H1 (cell line): Measurements from ENCODE around the gene ALK. TPM values are rescaled to one million over a fixed set of nuclear protein-coding genes. Genes with fewer than 3 reads are reported as not detected.

Source experiments
- CTCF ChIA-PET: fragments of 300-600 bp; sonication (Branson Sonifier 250); formaldehyde crosslinking; loops from one replicate; lab custom pipeline; 2021; ENCODE audit not compliant: partially characterized antibody; lab: Charles Lee
- POLR2A ChIA-PET: fragments of 300-600 bp; sonication (Branson Sonifier 250); formaldehyde crosslinking; loops from one replicate; lab custom pipeline; 2021; ENCODE audit warnings: inconsistent platforms; ENCODE audit not compliant: partially characterized antibody; lab: Charles Lee
- DNase-seq, 2 experiments: peaks; one replicate each; pipeline versions ENCODE4 v3.0.0 to v3.0.0-alpha.2; 2010 to 2022; ENCODE audit warnings: low spot score in 2 of 2, low read depth in 1 of 2, mixed read lengths in 1 of 2
- FAIRE-seq: peaks from 2 replicates; lab custom pipeline; 2011; peaks lifted over from hg19 to GRCh38; lab: Jason Lieb, UNC
- H2AFZ ChIP-seq: 2 replicates; pipeline ENCODE4 v1.8.1; 2012; ENCODE audit warnings: low read length, inconsistent platforms
- H2AK5ac ChIP-seq: 2 replicates; pipeline ENCODE4 v1.6.1; 2013; ENCODE audit warnings: low read depth, low read length
- H2BK120ac ChIP-seq: replicated peaks from 2 replicates; pipeline ENCODE3; 2013; ENCODE audit warnings: low read depth, low read length, inconsistent platforms
- H2BK12ac ChIP-seq: 2 replicates; pipeline ENCODE4 v1.6.1; 2013; ENCODE audit warnings: low read depth, low read length
- H2BK15ac ChIP-seq: 2 replicates; pipeline ENCODE4 v1.6.1; 2013; ENCODE audit warnings: low read length
- H2BK20ac ChIP-seq: 2 replicates; pipeline ENCODE4 v1.6.1; 2013; ENCODE audit warnings: low read length
- H2BK5ac ChIP-seq: 2 replicates; pipeline ENCODE4 v1.6.1; 2013; ENCODE audit warnings: low read depth, low read length
- H3K14ac ChIP-seq: 2 replicates; pipeline ENCODE4 v1.6.1; 2013; ENCODE audit warnings: inconsistent platforms; ENCODE audit not compliant: insufficient read length
- H3K18ac ChIP-seq: 2 replicates; pipeline ENCODE4 v1.6.1; 2013; ENCODE audit warnings: low read length; ENCODE audit errors: extremely low read depth
- H3K23ac ChIP-seq: 2 replicates; pipeline ENCODE4 v1.6.1; 2013; ENCODE audit warnings: inconsistent platforms; ENCODE audit not compliant: insufficient read length
- H3K23me2 ChIP-seq: 2 replicates; pipeline ENCODE4 v1.6.1; 2013; ENCODE audit warnings: low read depth, low read length
- H3K27ac ChIP-seq: 2 replicates; pipeline ENCODE4 v1.6.1; 2011; ENCODE audit warnings: low read depth, low read length, inconsistent platforms
- H3K27me3 ChIP-seq, 4 experiments: replicated peaks in 1 of 4; 1 replicate in 1 of 4; 2 replicates in 3 of 4; pipeline versions ENCODE4 v1.6.1 to v1.8.1; 2011 to 2013; ENCODE audit warnings: low read length in 3 of 4, mild to moderate bottlenecking in 3 of 4, inconsistent platforms in 2 of 4, mixed read lengths in 2 of 4, moderate library complexity in 1 of 4; ENCODE audit not compliant: control insufficient read depth in 3 of 4, insufficient read depth in 3 of 4; ENCODE audit errors: extremely low read depth in 1 of 4
- H3K36me3 ChIP-seq, 4 experiments: 2 replicates each; pipeline versions ENCODE4 v1.6.1 to v1.8.1; 2011 to 2013; ENCODE audit warnings: mild to moderate bottlenecking in 4 of 4, low read length in 3 of 4, moderate library complexity in 2 of 4, control low read depth in 1 of 4, inconsistent platforms in 1 of 4; ENCODE audit not compliant: insufficient read depth in 4 of 4, control insufficient read depth in 2 of 4
- H3K4ac ChIP-seq: replicated peaks from 2 replicates; pipeline ENCODE3; 2013; ENCODE audit warnings: low read length, low read depth, mixed read lengths, inconsistent platforms; ENCODE audit not compliant: insufficient read length
- H3K4me1 ChIP-seq, 4 experiments: replicated peaks in 1 of 4; 1 replicate in 1 of 4; 2 replicates in 3 of 4; pipeline versions ENCODE4 v1.6.1 to v1.8.1; 2011 to 2013; ENCODE audit warnings: low read length in 3 of 4, inconsistent platforms in 2 of 4, mixed read lengths in 1 of 4; ENCODE audit not compliant: insufficient read depth in 4 of 4, control insufficient read depth in 3 of 4
- H3K4me2 ChIP-seq, 2 experiments: 2 replicates each; pipeline versions ENCODE4 v1.6.1 to v1.8.1; 2011 to 2013; ENCODE audit warnings: low read depth in 2 of 2, low read length in 2 of 2, control low read depth in 1 of 2, inconsistent platforms in 1 of 2, mild to moderate bottlenecking in 1 of 2; ENCODE audit not compliant: insufficient read depth in 1 of 2
- H3K4me3 ChIP-seq, 4 experiments: fragments of 200-600, 300-600 bp in 1 of 4; sonication (generic), shearing (Covaris generic), sonication (Bioruptor Twin) in 1 of 4; 2 replicates each; pipeline versions ENCODE4 v1.5.1 to v1.8.1; 2011 to 2016; ENCODE audit warnings: low read length in 4 of 4, low read depth in 3 of 4, control low read depth in 2 of 4, inconsistent platforms in 2 of 4, mild to moderate bottlenecking in 2 of 4, mixed read lengths in 1 of 4, moderate library complexity in 1 of 4; ENCODE audit not compliant: insufficient read depth in 2 of 4; ENCODE audit errors: extremely low read depth in 1 of 4
- H3K56ac ChIP-seq: replicated peaks from 2 replicates; pipeline ENCODE3; 2013; ENCODE audit warnings: low read depth, mild to moderate bottlenecking, mixed read lengths, low read length, inconsistent platforms; ENCODE audit not compliant: insufficient read length
- H3K79me1 ChIP-seq: 2 replicates; pipeline ENCODE4 v1.6.1; 2013; ENCODE audit warnings: low read depth, low read length, control low read depth
- H3K79me2 ChIP-seq, 2 experiments: 2 replicates each; pipeline versions ENCODE4 v1.6.1 to v1.8.1; 2012 to 2013; ENCODE audit warnings: low read length in 2 of 2, mild to moderate bottlenecking in 2 of 2, inconsistent platforms in 1 of 2; ENCODE audit not compliant: insufficient read depth in 2 of 2, control insufficient read depth in 1 of 2
- H3K9ac ChIP-seq, 4 experiments: replicated peaks in 1 of 4; 1 replicate in 1 of 4; 2 replicates in 3 of 4; pipeline versions ENCODE4 v1.6.1 to v1.8.1; 2011 to 2013; ENCODE audit warnings: low read depth in 3 of 4, low read length in 3 of 4, control low read depth in 2 of 4, mild to moderate bottlenecking in 2 of 4, moderate library complexity in 2 of 4, inconsistent platforms in 1 of 4; ENCODE audit errors: extremely low read depth in 1 of 4
- H3K9me3 ChIP-seq, 2 experiments: 2 replicates each; pipeline versions ENCODE4 v1.6.1 to v1.8.1; 2012 to 2013; ENCODE audit warnings: mild to moderate bottlenecking in 2 of 2, moderate library complexity in 2 of 2, control low read depth in 1 of 2, inconsistent platforms in 1 of 2, low read depth in 1 of 2, low read length in 1 of 2, mixed read lengths in 1 of 2; ENCODE audit not compliant: insufficient read depth in 2 of 2
- H4K20me1 ChIP-seq, 2 experiments: replicated peaks in 1 of 2; 2 replicates each; pipeline versions ENCODE3 to v1.8.1; 2011 to 2013; ENCODE audit warnings: inconsistent platforms in 2 of 2, low read length in 2 of 2, mild to moderate bottlenecking in 1 of 2; ENCODE audit not compliant: insufficient read depth in 2 of 2, control insufficient read depth in 1 of 2
- H4K5ac ChIP-seq: 2 replicates; pipeline ENCODE4 v1.6.1; 2013; ENCODE audit warnings: low read length, low read depth, mixed read lengths, inconsistent platforms; ENCODE audit not compliant: insufficient read length
- H4K8ac ChIP-seq: 2 replicates; pipeline ENCODE4 v1.8.0; 2013; ENCODE audit warnings: mild to moderate bottlenecking, moderate library complexity, low read length, inconsistent platforms; ENCODE audit not compliant: insufficient read depth; ENCODE audit errors: extremely low read depth
- H4K91ac ChIP-seq: replicated peaks from 2 replicates; pipeline ENCODE3; 2013; ENCODE audit warnings: low read length, mixed read lengths, inconsistent platforms; ENCODE audit not compliant: insufficient read length
- BACH1 ChIP-seq: IDR thresholded peaks from 2 replicates; pipeline ENCODE4 v1.6.1; 2012; ENCODE audit warnings: low read length, improper control_type of control experiment
- CREB1 ChIP-seq: IDR thresholded peaks from 2 replicates; pipeline ENCODE4 v1.6.1; 2012; ENCODE audit warnings: inconsistent platforms
- CTBP2 ChIP-seq: IDR thresholded peaks from 2 replicates; pipeline ENCODE4 v1.7.0; 2011; ENCODE audit warnings: borderline replicate concordance, mild to moderate bottlenecking, moderate library complexity, mixed read lengths, low read length; ENCODE audit not compliant: insufficient read depth, insufficient read length
- E2F6 ChIP-seq: IDR thresholded peaks from 2 replicates; pipeline ENCODE4 v1.6.1; 2012; ENCODE audit warnings: inconsistent platforms
- EZH2 ChIP-seq: fragments of 200-600 bp; sonication (generic); IDR thresholded peaks from 2 replicates; pipeline ENCODE4 v1.7.1; 2012; ENCODE audit warnings: low read depth, mild to moderate bottlenecking, moderate library complexity, low read length, inconsistent platforms; ENCODE audit not compliant: severe bottlenecking
- FOSL1 ChIP-seq: IDR thresholded peaks from 2 replicates; pipeline ENCODE4 v1.6.1; 2011; ENCODE audit warnings: mild to moderate bottlenecking, low read depth, low read length, moderate library complexity; ENCODE audit not compliant: insufficient read depth
- KDM4A ChIP-seq: IDR thresholded peaks from one replicate; pipeline ENCODE4 v1.7.1; 2012; ENCODE audit warnings: low read depth, mild to moderate bottlenecking, moderate library complexity, low read length, inconsistent platforms; ENCODE audit not compliant: severe bottlenecking
- POLR2AphosphoS5 ChIP-seq: IDR thresholded peaks from 2 replicates; pipeline ENCODE4 v1.6.1; 2011; ENCODE audit warnings: low read depth, low read length
- POU5F1 ChIP-seq: IDR thresholded peaks from 2 replicates; pipeline ENCODE4 v1.6.1; 2011; ENCODE audit warnings: low read depth, mild to moderate bottlenecking, low read length, moderate library complexity
- RAD21 ChIP-seq, 2 experiments: IDR thresholded peaks in 1 of 2; conservative IDR thresholded peaks in 1 of 2; 2 replicates each; pipeline ENCODE4 v1.6.1; 2011; ENCODE audit warnings: low read depth in 2 of 2, low read length in 2 of 2, improper control_type of control experiment in 1 of 2, inconsistent platforms in 1 of 2, mild to moderate bottlenecking in 1 of 2, moderate library complexity in 1 of 2
- RNF2 ChIP-seq: fragments of 200-900, 300-1000 bp; sonication (generic); IDR thresholded peaks from 2 replicates; pipeline ENCODE4 v1.7.1; 2016; ENCODE audit warnings: borderline replicate concordance, low read depth, mild to moderate bottlenecking, antibody characterized with exemption, low read length; ENCODE audit not compliant: poor library complexity, severe bottlenecking; ENCODE audit errors: missing control alignments
- SAP30 ChIP-seq: fragments of 300-600 bp; sonication (generic); IDR thresholded peaks from 2 replicates; pipeline ENCODE4 v1.7.1; 2012; ENCODE audit warnings: low read length, moderate library complexity, mild to moderate bottlenecking, inconsistent platforms; ENCODE audit not compliant: insufficient read depth, insufficient replicate concordance
- TCF12 ChIP-seq: IDR thresholded peaks from 2 replicates; pipeline ENCODE4 v1.6.1; 2011; ENCODE audit warnings: low read depth, mild to moderate bottlenecking, low read length
- WGBS, 2 experiments: shearing (Covaris generic) in 1 of 2; methylation state at CpG; one replicate each; pipeline versions ENCODE4 v1.1.6 to v1.1.7; 2013 to 2015; ENCODE audit warnings: low lambda C conversion rate in 2 of 2, mixed read lengths in 2 of 2, inconsistent platforms in 1 of 2, low coverage in 1 of 2, missing lambda C conversion rate in 1 of 2; ENCODE audit not compliant: insufficient replicate concordance in 2 of 2, insufficient coverage in 1 of 2, insufficient read length in 1 of 2; ENCODE audit errors: extremely low coverage in 1 of 2, missing lambda C conversion rate in 1 of 2; 5-methylcytosine and 5-hydroxymethylcytosine counted together
- polyA plus RNA-seq, 7 experiments: library from polyadenylated mRNA; depleted of rRNA in 3 of 7; stranded (reverse) in 5 of 7; unstranded in 2 of 7; fragments of >200 nt in 5 of 7; fragments of 200-250 nt in 2 of 7; gene quantifications; 1 replicate in 5 of 7; 2 replicates in 1 of 7; 4 replicates in 1 of 7; pipeline versions ENCODE4 v1.2.1 to v1.2.3, GENCODE V29; 2011 to 2013; ENCODE audit warnings: missing spikeins in 2 of 7, mixed read lengths in 2 of 7
- total RNA-seq: library from RNA; stranded (reverse); fragmentation: NEBNext Ultra II Directional; extraction: Animal tissue kit (Norgen Biotek cat#: 25700); gene quantifications from 2 replicates; pipeline ENCODE4 v1.2.1, GENCODE V29; 2021

Gene ALK
- total and polyA plus RNA-seq, 2 of the 8 experiments (the other 6 are each of a cell fraction or from before 2014, with no cell fraction given): 0.02 to 0.09 TPM

GRCh38 chr2:29749041-29749440 is 172.3 kb downstream of the ALK start:
- Histone ChIP-seq H3K14ac (no peak overlapping the region), H3K9me3 (no peaks in the 10 kb centered on the region), H3K4me1 (no peaks in the 10 kb centered on the region), H3K23ac (no peak overlapping the region), H3K36me3 (no peaks in the 10 kb centered on the region), H2AFZ (no peak overlapping the region), H2BK12ac (no peak overlapping the region), H2BK5ac (no peak overlapping the region), H2BK20ac (no peak overlapping the region), H4K91ac (no peak overlapping the region), H2AK5ac (no peak overlapping the region), H4K20me1 (no peaks in the 10 kb centered on the region), H3K56ac (no peak overlapping the region), H3K4me3 (no peak overlapping the region), H3K4ac (no peak overlapping the region), H4K5ac (no peak overlapping the region), H3K9ac (no peak overlapping the region), H3K18ac (no peak overlapping the region), H2BK15ac (no peak overlapping the region), H3K79me1 (no peaks in the 10 kb centered on the region), H2BK120ac (no peak overlapping the region), H3K79me2 (no peaks in the 10 kb centered on the region), H3K27ac (no peak overlapping the region), H3K27me3 (no peaks in the 10 kb centered on the region), H3K4me2 (no peak overlapping the region), H3K23me2 (no peaks in the 10 kb centered on the region; the same call in 1 of the 2 replicates), H4K8ac (no peak overlapping the region)
- FAIRE-seq (no peak), DNase-seq (no peak)
- CTCF ChIA-PET: no interaction called here
- WGBS, 2 experiments: 80% methylated on average over 1 of the region's 1 CpG; no CpG with 5 or more reads in 1 of the 2 experiments
- POLR2A ChIA-PET: no interaction called here
- TF ChIP-seq EZH2: no peak
- no peak for TF ChIP-seq FOSL1
- TF ChIP-seq KDM4A: no peak
- no peak for TF ChIP-seq POLR2AphosphoS5
- TF ChIP-seq CTBP2: no peak
- TF ChIP-seq SAP30: no peak
- no peak for TF ChIP-seq RAD21 (IDR thresholded peaks at IDR 0.05 in 1 of 2, conservative IDR thresholded peaks at IDR 0.05 in 1 of 2; ENCODE audit: low read depth in 2 of 2, low read length in 2 of 2)
- no peak for TF ChIP-seq CREB1
- no peak for TF ChIP-seq POU5F1
- TF ChIP-seq E2F6: no peak
- no peak for TF ChIP-seq RNF2
- no peak for TF ChIP-seq TCF12
- no peak for TF ChIP-seq BACH1
